ENCODE results near the gene DCP1A.

DCP1A gene

GRCh38 chr3:53243785-53244184, 103.6 kb downstream of the DCP1A start:
- DNase-seq (ENCODE audit: low read depth): no peak

GRCh38 chr3:53243165-53243564, 104.2 kb downstream of the DCP1A start:
- DNase-seq (ENCODE audit: low read depth): no peak

- no peak for DNase-seq (ENCODE audit: low read depth)
These were observed 104.7 kb downstream of the DCP1A start for GRCh38 chr3:53242642-53243041.

- DNase-seq (ENCODE audit: low read depth): no peak
These were observed 105.2 kb downstream of the DCP1A start for GRCh38 chr3:53242155-53242554.

- no peak for DNase-seq (ENCODE audit: low read depth)
These were observed 106.1 kb downstream of the DCP1A start for GRCh38 chr3:53240989-53241972.

- DNase-seq (ENCODE audit: low read depth): no peak
These were observed 107.5 kb downstream of the DCP1A start for GRCh38 chr3:53239800-53240199.

GRCh38 chr3:53238886-53239285, 108.5 kb downstream of the DCP1A start:
- DNase-seq (ENCODE audit: low read depth): no peak

GRCh38 chr3:53238051-53238850, 109.1 kb downstream of the DCP1A start:
- no peak for DNase-seq (ENCODE audit: low read depth)

- no peak for DNase-seq (ENCODE audit: low read depth)
These were observed 111.1 kb downstream of the DCP1A start for GRCh38 chr3:53236112-53236841.

- DNase-seq (ENCODE audit: low read depth): no peak
These were observed 111.8 kb downstream of the DCP1A start for GRCh38 chr3:53235545-53235944.

- no peak for DNase-seq (ENCODE audit: low read depth)
These were observed 112.5 kb downstream of the DCP1A start for GRCh38 chr3:53234841-53235232.

GRCh38 chr3:53234130-53234840, 113.1 kb downstream of the DCP1A start:
- no peak for DNase-seq (ENCODE audit: low read depth)
